H1 (cell line): ENCODE data around the gene ABCC4.

Source experiments
- ATF3 ChIP-seq: IDR thresholded peaks from 2 replicates; pipeline ENCODE4 v1.6.1; 2011; ENCODE audit warnings: low read depth, mild to moderate bottlenecking, low read length; ENCODE audit not compliant: insufficient read depth
- CTCF ChIP-seq, 3 experiments: IDR thresholded peaks; 1 replicate in 2 of 3; 2 replicates in 1 of 3; pipeline versions ENCODE4 v1.5.1 to v1.6.1; 2011; ENCODE audit warnings: low read length in 3 of 3, mild to moderate bottlenecking in 3 of 3, inconsistent platforms in 2 of 3, low read depth in 1 of 3, moderate library complexity in 1 of 3; ENCODE audit not compliant: insufficient read depth in 1 of 3; ENCODE audit errors: control extremely low read depth in 1 of 3
- JUND ChIP-seq: IDR thresholded peaks from 2 replicates; pipeline ENCODE4 v1.6.1; 2011; ENCODE audit warnings: mild to moderate bottlenecking, improper control_type of control experiment, low read length

- TF ChIP-seq CTCF (IDR thresholded peaks at IDR 0.05; ENCODE audit: control extremely low read depth in 1 of 3, insufficient read depth in 1 of 3, low read depth in 1 of 3, low read length in 3 of 3): no peak
- no peak for TF ChIP-seq ATF3
- TF ChIP-seq JUND: no peak
These were observed 25.8 kb downstream of the ABCC4 start for GRCh38 chr13:95275322-95276036.
